K562 (cell line): Measurements from ENCODE around the gene GALNT17. TPM values are rescaled to one million over a fixed set of nuclear protein-coding genes. Genes with fewer than 3 reads are reported as not detected.

Experiments
- BRD4 ChIP-seq: fragments of 200-600 bp; sonication (generic); IDR thresholded peaks from 2 replicates; pipeline ENCODE4 v1.6.1; 2017; ENCODE audit warnings: inconsistent platforms
- BRD9 ChIP-seq: fragments of 450-650 bp; IDR thresholded peaks from 2 replicates; pipeline ENCODE4 v1.6.1; 2018; ENCODE audit warnings: low read depth; ENCODE audit not compliant: partially characterized antibody
- CBFA2T2 ChIP-seq: fragments of 450-650 bp; conservative IDR thresholded peaks from 2 replicates; pipeline ENCODE4 v1.6.1; 2017; ENCODE audit warnings: mild to moderate bottlenecking
- CBX1 ChIP-seq: sonication (generic); IDR thresholded peaks from 2 replicates; pipeline ENCODE4 v1.6.1; 2016; ENCODE audit warnings: antibody characterized with exemption, low read depth, mild to moderate bottlenecking
- CHD2 ChIP-seq: IDR thresholded peaks from 2 replicates; pipeline ENCODE4 v1.6.1; 2011; ENCODE audit warnings: low read depth, low read length
- KHSRP ChIP-seq: fragments of 450-650 bp; IDR thresholded peaks from 2 replicates; pipeline ENCODE4 v1.6.1; 2017
- PBX2 ChIP-seq, 2 experiments: IDR thresholded peaks in 1 of 2; conservative IDR thresholded peaks in 1 of 2; 2 replicates each; pipeline ENCODE4 v1.6.1; 2016; ENCODE audit warnings: low read depth in 2 of 2, mild to moderate bottlenecking in 1 of 2, missing compliant biosample characterization in 1 of 2, missing genetic modification characterization in 1 of 2, moderate library complexity in 1 of 2
- REST ChIP-seq, 2 experiments: fragments of 450-650 bp; formaldehyde crosslinking in 1 of 2; IDR thresholded peaks; 2 replicates each; pipeline versions ENCODE4 v1.4.0 to v1.6.1; 2014 to 2020; ENCODE audit warnings: mild to moderate bottlenecking in 2 of 2, borderline replicate concordance in 1 of 2, low read depth in 1 of 2
- SNIP1 ChIP-seq: fragments of 450-650 bp; IDR thresholded peaks from 2 replicates; pipeline ENCODE4 v1.7.1; 2017; ENCODE audit warnings: low read depth, mild to moderate bottlenecking
- STAG1 ChIP-seq: sonication (generic); formaldehyde crosslinking; IDR thresholded peaks from 2 replicates; pipeline ENCODE4 v1.5.0; 2020; ENCODE audit warnings: missing genetic modification reagents, borderline replicate concordance
- TCF7L2 ChIP-seq: fragments of 150-350 bp; IDR thresholded peaks from 2 replicates; pipeline ENCODE4 v1.6.1; 2016; ENCODE audit warnings: low read depth, mild to moderate bottlenecking, low read length, moderate library complexity
- THAP7 ChIP-seq: fragments of 250-450 bp; sonication (Bioruptor Pico); IDR thresholded peaks from 2 replicates; pipeline ENCODE4 v1.5.0; 2021
- XRCC3 ChIP-seq: fragments of 450-650 bp; IDR thresholded peaks from 2 replicates; pipeline ENCODE4 v1.6.1; 2017; ENCODE audit warnings: mild to moderate bottlenecking, moderate library complexity
- ZBTB7A ChIP-seq: IDR thresholded peaks from 2 replicates; pipeline ENCODE4 v1.6.1; 2011; ENCODE audit warnings: low read depth, mild to moderate bottlenecking, low read length, moderate library complexity, borderline replicate concordance; ENCODE audit not compliant: control insufficient read depth
- ZKSCAN8 ChIP-seq: fragments of 200-800 bp; sonication (Bioruptor generic); IDR thresholded peaks from 2 replicates; pipeline ENCODE4 v1.6.1; 2016; ENCODE audit warnings: missing genetic modification characterization, missing compliant biosample characterization
- ZNF408 ChIP-seq: fragments of 250-450 bp; sonication (Bioruptor Pico); IDR thresholded peaks from 2 replicates; pipeline ENCODE4 v1.4.0; 2020; ENCODE audit warnings: low read depth, mild to moderate bottlenecking, moderate library complexity
- ZNF75A ChIP-seq: fragments of 450-650 bp; formaldehyde crosslinking; IDR thresholded peaks from 2 replicates; pipeline ENCODE4 v1.4.0; 2020; ENCODE audit warnings: mild to moderate bottlenecking
- polyA plus RNA-seq, 8 experiments: library from polyadenylated mRNA; depleted of rRNA in 4 of 8; stranded (reverse) in 5 of 8; unstranded in 3 of 8; fragments of >200 nt; fragmentation: Nextera tagmentation in 2 of 8; fragmentation: Illumina TruSeq in 1 of 8; extraction: Ambion mirVana in 2 of 8; extraction: Trizol in 1 of 8; gene quantifications; 2 replicates each; pipeline versions ENCODE4 v1.2.1 to v1.2.3, GENCODE V29; 2011 to 2014; ENCODE audit warnings: inconsistent platforms in 1 of 8, missing spikeins in 1 of 8
- total RNA-seq, 7 experiments: library from RNA; depleted of rRNA in 6 of 7; stranded (reverse); fragments of >200 nt in 6 of 7; fragmentation: Illumina TruSeq in 2 of 7; extraction: Trizol in 2 of 7; gene quantifications; 2 replicates each; pipeline versions ENCODE4 v1.2.1 to v1.2.3, GENCODE V29; 2011 to 2021; ENCODE audit warnings: low replicate concordance in 1 of 7

GALNT17 gene
- total and polyA plus RNA-seq, 9 of the 15 experiments (the other 6 are each of a cell fraction or from before 2014, with no cell fraction given), result not detected

GRCh38 chr7:71752171-71752935 is 620.4 kb downstream of the GALNT17 start (continued):
- TF ChIP-seq PBX2 (CRISPR knock-in tag; IDR thresholded peaks at IDR 0.05; ENCODE audit: low read depth) (no peak), PBX2 (tag; conservative IDR thresholded peaks at IDR 0.05; ENCODE audit: low read depth) (no peak), BRD4 (no peak), THAP7 (CRISPR knock-in tag) (no peak), ZNF408 (CRISPR knock-in tag) (no peak), REST (IDR thresholded peaks at IDR 0.05; ENCODE audit: borderline replicate concordance) (peak; percentile 65), REST (CRISPR knock-in tag; IDR thresholded peaks at IDR 0.05; ENCODE audit: low read depth) (no peak), SNIP1 (no peak), BRD9 (no peak), CHD2 (no peak), ZKSCAN8 (CRISPR knock-in tag) (no peak), KHSRP (no peak), XRCC3 (no peak), TCF7L2 (no peak), STAG1 (CRISPR knock-in tag) (peak; percentile 76; the same call in 1 of the 2 replicates), CBX1 (0 out of 2 replicates have a peak, but pooled peaks have one; percentile 47), ZNF75A (CRISPR knock-in tag) (no peak), ZBTB7A (0 out of 2 replicates have a peak, but pooled peaks have one; percentile 23), CBFA2T2 (no peak)
